Activated CD4-positive, alpha-beta T cell treated with anti-CD3 and anti-CD28 coated beads for 4 hours (primary cell): ENCODE results near the gene VAPA.

ENCODE experiments used
- DNase-seq, 2 donors: peaks; one replicate each; pipeline ENCODE4 v3.0.0-alpha.2; 2020

The VAPA gene

GRCh38 chr18:9913526-9914333 lies at the start of gene VAPA:
VAPA (plus strand) TSS chr18:9914016; CDS start chr18:9914257, 241 bp downstream.
- peak; percentile 90 to 94 for DNase-seq

GRCh38 chr18:9865764-9866490 lies 47.9 kb upstream of the VAPA start:
- no peak for DNase-seq

GRCh38 chr18:9866627-9867026 lies 47.2 kb upstream of the VAPA start:
- DNase-seq, result no peak

- no peak for DNase-seq
Measured at GRCh38 chr18:9867071-9867594, 46.7 kb upstream of the VAPA start.

GRCh38 chr18:9868857-9869714 lies 44.7 kb upstream of the VAPA start:
- DNase-seq, result no peak

- DNase-seq, result no peak
Measured at GRCh38 chr18:9869715-9870430, 43.9 kb upstream of the VAPA start.

- no peak for DNase-seq
Measured at GRCh38 chr18:9870431-9871008, 43.3 kb upstream of the VAPA start.

- no peak for DNase-seq
Measured at GRCh38 chr18:9871244-9871746, 42.5 kb upstream of the VAPA start.

GRCh38 chr18:9872823-9873222 lies 41.0 kb upstream of the VAPA start:
- no peak for DNase-seq

GRCh38 chr18:9874728-9875127 lies 39.1 kb upstream of the VAPA start:
- no peak for DNase-seq

GRCh38 chr18:9876212-9876866 lies 37.5 kb upstream of the VAPA start:
- DNase-seq, result no peak

- no peak for DNase-seq
Measured at GRCh38 chr18:9876867-9877654, 36.8 kb upstream of the VAPA start.

GRCh38 chr18:9877655-9878014 lies 36.2 kb upstream of the VAPA start:
- no peak for DNase-seq

GRCh38 chr18:9878095-9878494 lies 35.7 kb upstream of the VAPA start:
- no peak for DNase-seq

- DNase-seq, result no peak
Measured at GRCh38 chr18:9878783-9879242, 35.0 kb upstream of the VAPA start.

GRCh38 chr18:9884090-9884489 lies 29.7 kb upstream of the VAPA start:
- DNase-seq, result no peak

- DNase-seq, result no peak
Measured at GRCh38 chr18:9884532-9885140, 29.2 kb upstream of the VAPA start.

GRCh38 chr18:9885170-9886004 lies 28.4 kb upstream of the VAPA start, which contains the start of gene TXNDC2:
TXNDC2 (plus strand) TSS chr18:9885973; CDS start chr18:9886681, 708 bp downstream.
- no peak for DNase-seq

GRCh38 chr18:9886005-9886348 lies 27.8 kb upstream of the VAPA start:
- DNase-seq, result no peak
